UCSD-AML1 (cell line): ENCODE data around the gene GUCY1A2.
"Not testable (repeated sequence)": the region's sequence is repeated elsewhere in the genome, so short reads cannot be mapped to it uniquely, and the experiment has no call there.

Experiments used
- DNase-seq: peaks from one replicate; lab custom pipeline; 2025; ENCODE audit not compliant: unreplicated experiment; lab: John Stamatoyannopoulos, UW

GUCY1A2 gene

GRCh38 chr11:106957030-106957482, 61.2 kb downstream of the GUCY1A2 start:
- DNase-seq: no peak

- DNase-seq: no peak
Measured at GRCh38 chr11:106950067-106950491, 68.2 kb downstream of the GUCY1A2 start.

GRCh38 chr11:106943089-106943488, 75.2 kb downstream of the GUCY1A2 start:
- no peak for DNase-seq

GRCh38 chr11:106939157-106939556, 79.1 kb downstream of the GUCY1A2 start:
- DNase-seq: no peak

GRCh38 chr11:106937111-106937510, 81.2 kb downstream of the GUCY1A2 start:
- no peak for DNase-seq

GRCh38 chr11:106925245-106925644, 93.0 kb downstream of the GUCY1A2 start:
- no peak for DNase-seq

- no peak for DNase-seq
Measured at GRCh38 chr11:106920899-106921509, 97.3 kb downstream of the GUCY1A2 start.

GRCh38 chr11:106917973-106918372, 100.3 kb downstream of the GUCY1A2 start:
- no peak for DNase-seq

GRCh38 chr11:106914409-106914808, 103.9 kb downstream of the GUCY1A2 start:
- DNase-seq: no peak

- no peak for DNase-seq
Measured at GRCh38 chr11:106913141-106913540, 105.1 kb downstream of the GUCY1A2 start.

GRCh38 chr11:106904826-106905225, 113.5 kb downstream of the GUCY1A2 start:
- DNase-seq: no peak

GRCh38 chr11:106889718-106890117, 128.6 kb downstream of the GUCY1A2 start:
- DNase-seq: no peak

GRCh38 chr11:106888386-106888785, 129.9 kb downstream of the GUCY1A2 start:
- DNase-seq: no peak

GRCh38 chr11:106883693-106884092, 134.6 kb downstream of the GUCY1A2 start:
- not testable (repeated sequence) for DNase-seq

- DNase-seq: no peak
Measured at GRCh38 chr11:106879832-106880546, 138.3 kb downstream of the GUCY1A2 start.

- DNase-seq: no peak
Measured at GRCh38 chr11:106879029-106879428, 139.2 kb downstream of the GUCY1A2 start.

GRCh38 chr11:106875013-106875412, 143.3 kb downstream of the GUCY1A2 start:
- DNase-seq: no peak

GRCh38 chr11:106872246-106872645, 146.0 kb downstream of the GUCY1A2 start:
- no peak for DNase-seq

GRCh38 chr11:106858200-106858599, 160.1 kb downstream of the GUCY1A2 start:
- DNase-seq: no peak

- no peak for DNase-seq
Measured at GRCh38 chr11:106856566-106856965, 161.7 kb downstream of the GUCY1A2 start.

GRCh38 chr11:106854429-106854828, 163.8 kb downstream of the GUCY1A2 start:
- DNase-seq: no peak

- no peak for DNase-seq
Measured at GRCh38 chr11:106853850-106854401, 164.3 kb downstream of the GUCY1A2 start.
